Smooth muscle cell (in vitro differentiated cells): ENCODE measurements around the gene UBR4. TPM values are rescaled to one million over a fixed set of nuclear protein-coding genes. Genes with fewer than 3 reads are reported as not detected.

ENCODE experiments used
- DNase-seq: peaks from one replicate; lab custom pipeline; 2025; ENCODE audit not compliant: unreplicated experiment; lab: John Stamatoyannopoulos, UW
- H2AFZ ChIP-seq: fragments of 200-600 bp; sonication (generic); 2 replicates; pipeline ENCODE4 v1.6.0; 2016; ENCODE audit warnings: antibody characterized with exemption, low read depth, mild to moderate bottlenecking
- H3F3A ChIP-seq: fragments of 200-600 bp; sonication (generic); 2 replicates; pipeline ENCODE4 v1.6.0; 2017; ENCODE audit warnings: antibody characterized with exemption, low read depth
- H3K27ac ChIP-seq: fragments of 200-600 bp; sonication (generic); 2 replicates; pipeline ENCODE4 v1.5.1; 2016; ENCODE audit warnings: low read depth, mild to moderate bottlenecking
- H3K27me3 ChIP-seq: fragments of 200-600 bp; sonication (generic); 2 replicates; pipeline ENCODE4 v1.6.1; 2016; ENCODE audit warnings: low read depth, mild to moderate bottlenecking
- H3K36me3 ChIP-seq: fragments of 200-600 bp; sonication (generic); 2 replicates; pipeline ENCODE4 v1.5.1; 2016; ENCODE audit warnings: low read depth
- H3K4me1 ChIP-seq: fragments of 200-600 bp; sonication (generic); 2 replicates; pipeline ENCODE4 v1.5.1; 2016; ENCODE audit warnings: low read depth
- H3K4me2 ChIP-seq: fragments of 200-600 bp; sonication (generic); 2 replicates; pipeline ENCODE4 v1.6.0; 2016; ENCODE audit warnings: mild to moderate bottlenecking
- H3K4me3 ChIP-seq: fragments of 200-600 bp; sonication (generic); 2 replicates; pipeline ENCODE4 v1.5.1; 2016; ENCODE audit warnings: mild to moderate bottlenecking
- H3K79me2 ChIP-seq: fragments of 200-600 bp; sonication (generic); 2 replicates; pipeline ENCODE4 v1.6.0; 2016; ENCODE audit warnings: low read depth, mild to moderate bottlenecking
- H3K9ac ChIP-seq: fragments of 200-600 bp; sonication (generic); 2 replicates; pipeline ENCODE4 v1.6.0; 2016; ENCODE audit warnings: low read depth
- H3K9me3 ChIP-seq: fragments of 200-600 bp; sonication (generic); replicated peaks from 2 replicates; pipeline ENCODE4 v1.5.1; 2016; ENCODE audit warnings: low read depth
- H4K20me1 ChIP-seq: fragments of 200-600 bp; sonication (generic); 2 replicates; pipeline ENCODE4 v1.6.0; 2016; ENCODE audit warnings: low read depth
- WGBS: methylation state at CpG from one replicate; pipeline ENCODE4 v1.1.7; 2016; ENCODE audit warnings: low lambda C conversion rate; 5-methylcytosine and 5-hydroxymethylcytosine counted together
- polyA plus RNA-seq: library from polyadenylated mRNA; unstranded; fragments of >200 nt; fragmentation: Nextera tagmentation; extraction: Ambion mirVana; gene quantifications from 2 replicates; pipeline ENCODE4 v1.2.1, GENCODE V29; 2016
- total RNA-seq: library from RNA; depleted of rRNA; stranded (reverse); fragments of >200 nt; gene quantifications from 2 replicates; pipeline ENCODE4 v1.2.3, GENCODE V29; 2014
- TF ChIP-seq, protein P1 (sequence below): fragments of 200-600 bp; sonication (generic); IDR thresholded peaks from 2 replicates; pipeline ENCODE4 v1.5.1; 2017; ENCODE audit warnings: borderline replicate concordance, mild to moderate bottlenecking, antibody characterized with exemption; ENCODE audit not compliant: insufficient read depth, poor library complexity, severe bottlenecking

The UBR4 gene
- total and polyA plus RNA-seq, 2 experiments from 2014 or later: 62.7 to 142 TPM

DNA sequence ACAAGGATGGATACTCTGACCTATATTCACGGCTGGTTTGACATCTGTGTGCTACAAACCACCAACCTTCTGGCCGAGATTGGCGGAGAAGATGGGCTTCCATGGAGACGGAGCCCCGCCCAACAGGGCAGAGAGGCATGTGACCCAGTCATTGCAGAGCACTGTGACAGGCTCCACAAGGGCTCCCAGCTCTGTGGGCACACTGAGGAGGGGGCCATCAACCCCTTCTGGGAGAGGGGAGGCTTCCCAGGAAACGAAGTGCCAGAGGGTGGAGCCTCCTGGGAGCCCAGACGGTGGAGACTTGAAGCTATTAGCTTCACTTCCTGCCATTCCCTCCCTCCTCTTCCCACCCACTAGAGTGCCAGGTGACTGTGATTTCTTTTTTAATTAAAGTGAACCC lies 182.0 kb downstream of the UBR4 start:
- TF ChIP-seq, protein P1, sequence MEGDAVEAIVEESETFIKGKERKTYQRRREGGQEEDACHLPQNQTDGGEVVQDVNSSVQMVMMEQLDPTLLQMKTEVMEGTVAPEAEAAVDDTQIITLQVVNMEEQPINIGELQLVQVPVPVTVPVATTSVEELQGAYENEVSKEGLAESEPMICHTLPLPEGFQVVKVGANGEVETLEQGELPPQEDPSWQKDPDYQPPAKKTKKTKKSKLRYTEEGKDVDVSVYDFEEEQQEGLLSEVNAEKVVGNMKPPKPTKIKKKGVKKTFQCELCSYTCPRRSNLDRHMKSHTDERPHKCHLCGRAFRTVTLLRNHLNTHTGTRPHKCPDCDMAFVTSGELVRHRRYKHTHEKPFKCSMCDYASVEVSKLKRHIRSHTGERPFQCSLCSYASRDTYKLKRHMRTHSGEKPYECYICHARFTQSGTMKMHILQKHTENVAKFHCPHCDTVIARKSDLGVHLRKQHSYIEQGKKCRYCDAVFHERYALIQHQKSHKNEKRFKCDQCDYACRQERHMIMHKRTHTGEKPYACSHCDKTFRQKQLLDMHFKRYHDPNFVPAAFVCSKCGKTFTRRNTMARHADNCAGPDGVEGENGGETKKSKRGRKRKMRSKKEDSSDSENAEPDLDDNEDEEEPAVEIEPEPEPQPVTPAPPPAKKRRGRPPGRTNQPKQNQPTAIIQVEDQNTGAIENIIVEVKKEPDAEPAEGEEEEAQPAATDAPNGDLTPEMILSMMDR: no peak
- H2AFZ ChIP-seq: no peak overlapping the region
- H3K4me3 ChIP-seq: no peak overlapping the region
- H3K4me2 ChIP-seq: no peak overlapping the region
- no peak overlapping the region for H3K27ac ChIP-seq
- H3K9me3 ChIP-seq: no peaks in the 10 kb centered on the region
- H3K27me3 ChIP-seq: no peaks in the 10 kb centered on the region
- no peak for DNase-seq
- H3K4me1 ChIP-seq: no peaks in the 10 kb centered on the region
- WGBS: 62% methylated on average over 7 of the region's 7 CpGs
- H3K36me3 ChIP-seq: peaks cover 2% of the 10 kb centered on the region
- H3K79me2 ChIP-seq: no peaks in the 10 kb centered on the region
- H4K20me1 ChIP-seq: no peaks in the 10 kb centered on the region
- no peak overlapping the region for H3K9ac ChIP-seq
- H3F3A ChIP-seq: no peaks in the 10 kb centered on the region

Other genes starting within 250 kb of the UBR4 start
- 40.9 and 54.4 TPM in 2 replicates for gene EMC1, start 41.3 kb upstream of the UBR4 start, total RNA-seq
- 44.8 and 48.8 TPM in 2 replicates for gene EMC1, start 41.3 kb upstream of the UBR4 start, polyA plus RNA-seq
- 14.7 and 16.8 TPM in 2 replicates for gene MRTO4, start 41.5 kb upstream of the UBR4 start, total RNA-seq
- 25.1 and 29.8 TPM in 2 replicates for gene MRTO4, start 41.5 kb upstream of the UBR4 start, polyA plus RNA-seq
- 0.85 TPM in 1 of 2 replicates, not detected in the other for gene AKR7A3, start 78.5 kb upstream of the UBR4 start, total RNA-seq
- gene AKR7A3, start 78.5 kb upstream of the UBR4 start, polyA plus RNA-seq: 0.62 and 1.1 TPM in 2 replicates
- 67.5 and 79.6 TPM in 2 replicates for gene AKR7A2, start 101.9 kb upstream of the UBR4 start, total RNA-seq
- gene AKR7A2, start 101.9 kb upstream of the UBR4 start, polyA plus RNA-seq: 83.0 and 86.4 TPM in 2 replicates
- gene SLC66A1, start 102.1 kb upstream of the UBR4 start, total RNA-seq: 13.4 and 23.9 TPM in 2 replicates
- gene SLC66A1, start 102.1 kb upstream of the UBR4 start, polyA plus RNA-seq: 20.4 and 21.9 TPM in 2 replicates